MM.1S (cell line): Measurements from ENCODE around the gene GRIK3.

Experiments used
- DNase-seq: peaks from one replicate; pipeline ENCODE4 v3.0.0-alpha.2; 2015
- H2AFZ ChIP-seq: fragments of 300-600 bp; sonication (generic); 2 replicates; pipeline ENCODE4 v1.6.0; 2016; ENCODE audit warnings: antibody characterized with exemption, low read length
- H3F3A ChIP-seq: fragments of 300-600 bp; sonication (generic); 2 replicates; pipeline ENCODE4 v1.6.1; 2016; ENCODE audit warnings: mild to moderate bottlenecking, antibody characterized with exemption, low read length, moderate library complexity, mixed read lengths; ENCODE audit not compliant: insufficient read depth
- H3K27ac ChIP-seq: fragments of 300-600 bp; sonication (generic); 2 replicates; pipeline ENCODE4 v1.5.1; 2016; ENCODE audit warnings: mild to moderate bottlenecking, low read length
- H3K27me3 ChIP-seq: fragments of 300-600 bp; sonication (generic); replicated peaks from 2 replicates; pipeline ENCODE4 v1.6.0; 2016; ENCODE audit warnings: low read length; ENCODE audit not compliant: insufficient read depth
- H3K36me3 ChIP-seq: fragments of 300-600 bp; sonication (generic); replicated peaks from 2 replicates; pipeline ENCODE4 v1.6.1; 2016; ENCODE audit warnings: mild to moderate bottlenecking, low read length, mixed read lengths; ENCODE audit not compliant: insufficient read depth
- H3K4me1 ChIP-seq: fragments of 300-600 bp; sonication (generic); 2 replicates; pipeline ENCODE4 v1.6.1; 2016; ENCODE audit warnings: low read length, mixed read lengths
- H3K4me2 ChIP-seq: fragments of 300-600 bp; sonication (generic); 2 replicates; pipeline ENCODE4 v1.6.0; 2016; ENCODE audit warnings: low read depth, low read length
- H3K4me3 ChIP-seq: fragments of 300-600 bp; sonication (generic); 2 replicates; pipeline ENCODE4 v1.5.1; 2016; ENCODE audit warnings: low read length, mixed read lengths
- H3K79me2 ChIP-seq: fragments of 300-600 bp; sonication (generic); 2 replicates; pipeline ENCODE4 v1.6.1; 2016; ENCODE audit warnings: mixed run types, low read length, mixed read lengths
- H3K9ac ChIP-seq: fragments of 300-600 bp; sonication (generic); 2 replicates; pipeline ENCODE4 v1.6.1; 2016; ENCODE audit warnings: low read length, mixed read lengths
- H3K9me2 ChIP-seq: fragments of 300-600 bp; sonication (generic); replicated peaks from 2 replicates; pipeline ENCODE4 v1.6.1; 2016; ENCODE audit warnings: mild to moderate bottlenecking, low read length, mixed read lengths; ENCODE audit not compliant: insufficient read depth
- H3K9me3 ChIP-seq: fragments of 300-600 bp; sonication (generic); replicated peaks from 2 replicates; pipeline ENCODE4 v1.6.1; 2016; ENCODE audit warnings: mild to moderate bottlenecking, low read length, mixed read lengths; ENCODE audit not compliant: insufficient read depth
- H4K20me1 ChIP-seq: fragments of 300-600 bp; sonication (generic); 2 replicates; pipeline ENCODE4 v1.6.1; 2016; ENCODE audit warnings: mild to moderate bottlenecking, low read length, moderate library complexity, mixed read lengths; ENCODE audit not compliant: insufficient read depth
- CTCF ChIP-seq: fragments of 300-600 bp; sonication (generic); IDR thresholded peaks from 2 replicates; pipeline ENCODE4 v1.5.1; 2016; ENCODE audit warnings: antibody characterized with exemption, low read length, mixed read lengths
- EZH2 ChIP-seq: fragments of 300-600 bp; sonication (generic); optimal IDR thresholded peaks from 2 replicates; pipeline ENCODE3; 2017; ENCODE audit warnings: low read depth, mild to moderate bottlenecking, antibody characterized with exemption, low read length, mixed read lengths
- EZH2phosphoT487 ChIP-seq: fragments of 300-600 bp; sonication (generic); IDR thresholded peaks from 2 replicates; pipeline ENCODE4 v1.6.1; 2018; ENCODE audit warnings: antibody characterized with exemption, low read length

Gene GRIK3

GRCh38 chr1:36884029-36884701, 150.2 kb downstream of the GRIK3 start:
- H3K4me1 ChIP-seq, result no peaks in the 10 kb centered on the region
- no peaks in the 10 kb centered on the region for H3K9me2 ChIP-seq
- no peaks in the 10 kb centered on the region for H3K9me3 ChIP-seq
- H3F3A ChIP-seq, result no peaks in the 10 kb centered on the region
- no peak overlapping the region for H3K4me3 ChIP-seq
- peak; percentile 14 for DNase-seq
- H3K27ac ChIP-seq, result no peak overlapping the region
- no peaks in the 10 kb centered on the region for H3K36me3 ChIP-seq
- H3K79me2 ChIP-seq, result no peaks in the 10 kb centered on the region
- H3K27me3 ChIP-seq, result peaks cover 16% of the 10 kb centered on the region; the same call in 1 of the 2 replicates
- no peak overlapping the region for H2AFZ ChIP-seq
- no peak overlapping the region for H3K9ac ChIP-seq
- H4K20me1 ChIP-seq, result no peaks in the 10 kb centered on the region
- TF ChIP-seq EZH2 (no peak), CTCF (no peak), EZH2phosphoT487 (no peak)
- no peak overlapping the region for H3K4me2 ChIP-seq

GRCh38 chr1:36883315-36883949, 150.9 kb downstream of the GRIK3 start:
- Histone ChIP-seq H3K9ac (no peak overlapping the region), H3K4me2 (no peak overlapping the region), H3K36me3 (no peaks in the 10 kb centered on the region), H3K4me3 (no peak overlapping the region), H3K9me3 (no peaks in the 10 kb centered on the region), H3K9me2 (no peaks in the 10 kb centered on the region), H3K27me3 (peaks cover 20% of the 10 kb centered on the region), H3K27ac (no peak overlapping the region), H3K4me1 (no peaks in the 10 kb centered on the region), H3F3A (no peaks in the 10 kb centered on the region), H3K79me2 (no peaks in the 10 kb centered on the region), H4K20me1 (no peaks in the 10 kb centered on the region), H2AFZ (no peak overlapping the region)
- TF ChIP-seq EZH2phosphoT487, result no peak
- TF ChIP-seq EZH2, result no peak
- no peak for TF ChIP-seq CTCF
- no peak for DNase-seq

- Histone ChIP-seq H3K9me3 (no peaks in the 10 kb centered on the region), H3K79me2 (no peaks in the 10 kb centered on the region), H4K20me1 (no peaks in the 10 kb centered on the region), H3K36me3 (no peaks in the 10 kb centered on the region), H3K4me2 (no peak overlapping the region), H3K27me3 (peaks cover 27% of the 10 kb centered on the region), H3K4me1 (no peaks in the 10 kb centered on the region), H3K9me2 (no peaks in the 10 kb centered on the region), H3F3A (no peaks in the 10 kb centered on the region), H2AFZ (no peak overlapping the region), H3K27ac (no peak overlapping the region), H3K4me3 (no peak overlapping the region), H3K9ac (no peak overlapping the region)
- no peak for TF ChIP-seq EZH2phosphoT487
- TF ChIP-seq CTCF, result no peak
- no peak for TF ChIP-seq EZH2
- DNase-seq, result no peak
These were observed 151.6 kb downstream of the GRIK3 start for GRCh38 chr1:36882536-36883285.
